ENCODE results near the gene MTARC1. TPM values are rescaled to one million over a fixed set of nuclear protein-coding genes. Genes with fewer than 3 reads are reported as not detected.

Gene MTARC1
- total RNA-seq, 2 donors from 2014 or later, result 53.1 to 75.4 TPM

- Histone ChIP-seq H3K36me3 (ENCODE audit: control insufficient read depth, insufficient read depth, low read length) (peaks cover 11% of the 10 kb centered on the region), H3K27ac (ENCODE audit: low read depth, low read length) (no peak overlapping the region), H3K27me3 (ENCODE audit: control insufficient read depth, insufficient read depth, low read length, poor library complexity, severe bottlenecking) (no peaks in the 10 kb centered on the region), H3K9ac (ENCODE audit: extremely low read depth, low read length, poor library complexity, severe bottlenecking) (no peak overlapping the region), H3K4me1 (ENCODE audit: control insufficient read depth, insufficient read depth, low read length) (no peaks in the 10 kb centered on the region), H3K4me3 (ENCODE audit: low read length) (no peak overlapping the region), H3K9me3 (ENCODE audit: control insufficient read depth, low read length) (no peaks in the 10 kb centered on the region)
- TF ChIP-seq, protein P1, sequence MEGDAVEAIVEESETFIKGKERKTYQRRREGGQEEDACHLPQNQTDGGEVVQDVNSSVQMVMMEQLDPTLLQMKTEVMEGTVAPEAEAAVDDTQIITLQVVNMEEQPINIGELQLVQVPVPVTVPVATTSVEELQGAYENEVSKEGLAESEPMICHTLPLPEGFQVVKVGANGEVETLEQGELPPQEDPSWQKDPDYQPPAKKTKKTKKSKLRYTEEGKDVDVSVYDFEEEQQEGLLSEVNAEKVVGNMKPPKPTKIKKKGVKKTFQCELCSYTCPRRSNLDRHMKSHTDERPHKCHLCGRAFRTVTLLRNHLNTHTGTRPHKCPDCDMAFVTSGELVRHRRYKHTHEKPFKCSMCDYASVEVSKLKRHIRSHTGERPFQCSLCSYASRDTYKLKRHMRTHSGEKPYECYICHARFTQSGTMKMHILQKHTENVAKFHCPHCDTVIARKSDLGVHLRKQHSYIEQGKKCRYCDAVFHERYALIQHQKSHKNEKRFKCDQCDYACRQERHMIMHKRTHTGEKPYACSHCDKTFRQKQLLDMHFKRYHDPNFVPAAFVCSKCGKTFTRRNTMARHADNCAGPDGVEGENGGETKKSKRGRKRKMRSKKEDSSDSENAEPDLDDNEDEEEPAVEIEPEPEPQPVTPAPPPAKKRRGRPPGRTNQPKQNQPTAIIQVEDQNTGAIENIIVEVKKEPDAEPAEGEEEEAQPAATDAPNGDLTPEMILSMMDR (conservative IDR thresholded peaks at IDR 0.05), result no peak
- Mint-ChIP-seq H3K9me3 (peaks cover 3% of the 10 kb centered on the region), H3K36me3 (ENCODE audit: low read depth) (peaks cover 86% of the 10 kb centered on the region), H3K27me3 (ENCODE audit: insufficient read depth) (no peaks in the 10 kb centered on the region), H3K27ac (no peak overlapping the region), H3K4me1 (no peaks in the 10 kb centered on the region), H3K4me3 (no peak overlapping the region)
- no peak for DNase-seq
- 94% methylated on average over 2 of the region's 2 CpGs; no CpG with 5 or more reads in 1 of the 2 experiments for WGBS, 2 experiments (ENCODE audit: insufficient coverage in 1 of 2, insufficient read length in 1 of 2)
Measured at GRCh38 chr1:220815409-220815808, 28.7 kb downstream of the MTARC1 start.

DNA sequence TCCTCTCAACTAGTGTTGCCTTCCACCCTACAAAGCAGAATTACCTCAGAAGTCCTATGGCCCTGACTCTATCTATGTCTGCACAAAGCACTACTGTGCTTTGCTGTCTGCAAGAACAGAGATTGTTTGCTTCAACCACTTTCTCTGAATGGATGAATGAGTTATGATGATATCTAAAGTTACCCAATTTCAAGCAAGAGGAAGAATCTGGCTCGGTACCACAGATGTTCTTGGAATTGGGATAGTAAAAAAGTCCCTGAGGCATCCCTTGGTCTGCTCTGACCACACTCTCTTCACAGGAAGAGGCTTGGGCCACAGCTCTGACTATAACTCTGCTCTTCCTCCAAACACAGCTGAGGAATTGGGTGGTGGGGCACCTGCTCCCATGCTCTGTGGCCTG, 31.2 kb downstream of the MTARC1 start:
- Histone ChIP-seq H3K4me3 (ENCODE audit: low read length) (no peak overlapping the region), H3K27me3 (ENCODE audit: control insufficient read depth, insufficient read depth, low read length, poor library complexity, severe bottlenecking) (no peaks in the 10 kb centered on the region), H3K27ac (ENCODE audit: low read depth, low read length) (no peak overlapping the region), H3K9ac (ENCODE audit: extremely low read depth, low read length, poor library complexity, severe bottlenecking) (no peak overlapping the region), H3K9me3 (ENCODE audit: control insufficient read depth, low read length) (no peaks in the 10 kb centered on the region), H3K4me1 (ENCODE audit: control insufficient read depth, insufficient read depth, low read length) (no peaks in the 10 kb centered on the region), H3K36me3 (ENCODE audit: control insufficient read depth, insufficient read depth, low read length) (peaks cover 6% of the 10 kb centered on the region)
- TF ChIP-seq, protein P1 (conservative IDR thresholded peaks at IDR 0.05), result no peak
- H3K4me1 Mint-ChIP-seq, result no peaks in the 10 kb centered on the region
- H3K27me3 Mint-ChIP-seq (ENCODE audit: insufficient read depth), result no peaks in the 10 kb centered on the region
- DNase-seq, result no peak
- WGBS, 2 experiments (ENCODE audit: insufficient coverage in 1 of 2, insufficient read length in 1 of 2), result 88% methylated on average over 1 of the region's 1 CpG; no CpG with 5 or more reads in 1 of the 2 experiments
- peaks cover 70% of the 10 kb centered on the region for H3K36me3 Mint-ChIP-seq (ENCODE audit: low read depth)
- no peak overlapping the region for H3K27ac Mint-ChIP-seq
- peaks cover 3% of the 10 kb centered on the region for H3K9me3 Mint-ChIP-seq
- no peak overlapping the region for H3K4me3 Mint-ChIP-seq

- no peak overlapping the region for H3K27ac ChIP-seq (ENCODE audit: low read depth, low read length)
- no peak overlapping the region for H3K4me3 ChIP-seq (ENCODE audit: low read length)
- Mint-ChIP-seq H3K4me3 (no peak overlapping the region), H3K27ac (peak overlapping the region; percentile 9), H3K9me3 (peaks cover 3% of the 10 kb centered on the region), H3K36me3 (ENCODE audit: low read depth) (peaks cover 64% of the 10 kb centered on the region), H3K27me3 (ENCODE audit: insufficient read depth) (no peaks in the 10 kb centered on the region), H3K4me1 (no peaks in the 10 kb centered on the region)
- no peaks in the 10 kb centered on the region for H3K27me3 ChIP-seq (ENCODE audit: control insufficient read depth, insufficient read depth, low read length, poor library complexity, severe bottlenecking)
- DNase-seq, result peak; percentile 82
- no peak overlapping the region for H3K9ac ChIP-seq (ENCODE audit: extremely low read depth, low read length, poor library complexity, severe bottlenecking)
- 61 to 63% methylated on average over 13 to 14 of the region's 14 CpGs for WGBS, 2 experiments (ENCODE audit: insufficient coverage in 1 of 2, insufficient read length in 1 of 2)
- TF ChIP-seq, protein P1 (conservative IDR thresholded peaks at IDR 0.05), result no peak
- peaks cover 1% of the 10 kb centered on the region for H3K36me3 ChIP-seq (ENCODE audit: control insufficient read depth, insufficient read depth, low read length)
- H3K9me3 ChIP-seq (ENCODE audit: control insufficient read depth, low read length), result no peaks in the 10 kb centered on the region
- H3K4me1 ChIP-seq (ENCODE audit: control insufficient read depth, insufficient read depth, low read length), result no peaks in the 10 kb centered on the region
Measured at GRCh38 chr1:220818421-220819173, 31.9 kb downstream of the MTARC1 start.
